KMS-11 (cell line): ENCODE data around the gene RNF128.

Experiments
- H2AFZ ChIP-seq: fragments of 200-600 bp; sonication (generic); 2 replicates; pipeline ENCODE4 v1.6.1; 2016; ENCODE audit warnings: antibody characterized with exemption, mixed run types, low read depth
- H3K27ac ChIP-seq: fragments of 200-600 bp; sonication (generic); 2 replicates; pipeline ENCODE4 v1.6.1; 2016; ENCODE audit warnings: mild to moderate bottlenecking, mixed run types
- H3K27me3 ChIP-seq: fragments of 200-600 bp; sonication (generic); 2 replicates; pipeline ENCODE4 v1.6.1; 2017; ENCODE audit warnings: mild to moderate bottlenecking, low read depth, mixed run types, moderate library complexity; ENCODE audit not compliant: insufficient read depth
- H3K36me3 ChIP-seq: fragments of 200-600 bp; sonication (generic); 2 replicates; pipeline ENCODE4 v1.6.1; 2017; ENCODE audit warnings: mild to moderate bottlenecking, mixed run types; ENCODE audit not compliant: insufficient read depth
- H3K4me1 ChIP-seq: fragments of 200-600 bp; sonication (generic); 2 replicates; pipeline ENCODE4 v1.6.1; 2016; ENCODE audit warnings: mild to moderate bottlenecking, low read depth, mixed run types; ENCODE audit not compliant: poor library complexity, severe bottlenecking
- H3K4me2 ChIP-seq: fragments of 200-600 bp; sonication (generic); 2 replicates; pipeline ENCODE4 v1.7.0; 2016; ENCODE audit warnings: mild to moderate bottlenecking, mixed run types
- H3K4me3 ChIP-seq: fragments of 200-600 bp; sonication (generic); IDR thresholded peaks from 2 replicates; pipeline ENCODE4 v1.6.1; 2017; ENCODE audit warnings: low read depth, low read length, mixed read lengths; ENCODE audit not compliant: insufficient read depth
- H3K79me2 ChIP-seq: fragments of 200-600 bp; sonication (generic); 2 replicates; pipeline ENCODE4 v1.6.1; 2016; ENCODE audit warnings: low read depth, mixed run types; ENCODE audit not compliant: insufficient read depth
- H3K9ac ChIP-seq: fragments of 200-600 bp; sonication (generic); 2 replicates; pipeline ENCODE4 v1.6.1; 2016; ENCODE audit warnings: mild to moderate bottlenecking, mixed run types
- H4K20me1 ChIP-seq: fragments of 200-600 bp; sonication (generic); 2 replicates; pipeline ENCODE4 v1.6.1; 2016; ENCODE audit warnings: mild to moderate bottlenecking, mixed run types; ENCODE audit not compliant: insufficient read depth
- TF ChIP-seq, protein P1 (sequence below): fragments of 200-600 bp; sonication (generic); conservative IDR thresholded peaks from 2 replicates; pipeline ENCODE4 v1.6.1; 2017; ENCODE audit warnings: low read depth, mild to moderate bottlenecking, antibody characterized with exemption, low read length, moderate library complexity, mixed read lengths

RNF128 gene, protein sequence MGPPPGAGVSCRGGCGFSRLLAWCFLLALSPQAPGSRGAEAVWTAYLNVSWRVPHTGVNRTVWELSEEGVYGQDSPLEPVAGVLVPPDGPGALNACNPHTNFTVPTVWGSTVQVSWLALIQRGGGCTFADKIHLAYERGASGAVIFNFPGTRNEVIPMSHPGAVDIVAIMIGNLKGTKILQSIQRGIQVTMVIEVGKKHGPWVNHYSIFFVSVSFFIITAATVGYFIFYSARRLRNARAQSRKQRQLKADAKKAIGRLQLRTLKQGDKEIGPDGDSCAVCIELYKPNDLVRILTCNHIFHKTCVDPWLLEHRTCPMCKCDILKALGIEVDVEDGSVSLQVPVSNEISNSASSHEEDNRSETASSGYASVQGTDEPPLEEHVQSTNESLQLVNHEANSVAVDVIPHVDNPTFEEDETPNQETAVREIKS

DNA sequence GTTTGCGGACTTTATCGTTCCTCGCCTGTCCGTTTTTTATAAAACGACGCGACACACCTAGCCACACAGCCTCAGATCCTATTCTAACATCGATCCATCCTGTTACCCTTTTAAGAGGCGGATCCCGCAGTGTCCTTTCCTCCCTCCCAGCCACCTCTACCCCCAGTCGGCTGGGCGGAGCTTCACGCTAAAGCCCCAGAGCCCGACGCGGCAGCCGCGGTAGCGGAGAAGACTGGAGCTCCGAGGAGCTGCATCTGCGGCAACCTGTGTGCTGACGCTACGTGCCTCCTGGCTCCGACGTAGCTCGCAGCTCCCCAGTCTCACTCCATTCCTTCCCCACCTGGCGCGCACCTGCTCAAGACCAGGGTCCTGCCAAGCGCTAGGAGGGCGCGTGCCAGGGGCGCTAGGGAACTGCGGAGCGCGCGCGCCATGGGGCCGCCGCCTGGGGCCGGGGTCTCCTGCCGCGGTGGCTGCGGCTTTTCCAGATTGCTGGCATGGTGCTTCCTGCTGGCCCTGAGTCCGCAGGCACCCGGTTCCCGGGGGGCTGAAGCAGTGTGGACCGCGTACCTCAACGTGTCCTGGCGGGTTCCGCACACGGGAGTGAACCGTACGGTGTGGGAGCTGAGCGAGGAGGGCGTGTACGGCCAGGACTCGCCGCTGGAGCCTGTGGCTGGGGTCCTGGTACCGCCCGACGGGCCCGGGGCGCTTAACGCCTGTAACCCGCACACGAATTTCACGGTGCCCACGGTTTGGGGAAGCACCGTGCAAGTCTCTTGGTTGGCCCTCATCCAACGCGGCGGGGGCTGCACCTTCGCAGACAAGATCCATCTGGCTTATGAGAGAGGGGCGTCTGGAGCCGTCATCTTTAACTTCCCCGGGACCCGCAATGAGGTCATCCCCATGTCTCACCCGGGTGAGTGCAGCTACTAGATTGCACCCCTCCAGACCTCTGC lies at the start of gene RNF128:
Gene RNF128, plus strand, starts transcription at position 217 of the 953 bp plus-strand sequence. Its CDS starts 213 bp downstream, at position 430.
- TF ChIP-seq, protein P1, sequence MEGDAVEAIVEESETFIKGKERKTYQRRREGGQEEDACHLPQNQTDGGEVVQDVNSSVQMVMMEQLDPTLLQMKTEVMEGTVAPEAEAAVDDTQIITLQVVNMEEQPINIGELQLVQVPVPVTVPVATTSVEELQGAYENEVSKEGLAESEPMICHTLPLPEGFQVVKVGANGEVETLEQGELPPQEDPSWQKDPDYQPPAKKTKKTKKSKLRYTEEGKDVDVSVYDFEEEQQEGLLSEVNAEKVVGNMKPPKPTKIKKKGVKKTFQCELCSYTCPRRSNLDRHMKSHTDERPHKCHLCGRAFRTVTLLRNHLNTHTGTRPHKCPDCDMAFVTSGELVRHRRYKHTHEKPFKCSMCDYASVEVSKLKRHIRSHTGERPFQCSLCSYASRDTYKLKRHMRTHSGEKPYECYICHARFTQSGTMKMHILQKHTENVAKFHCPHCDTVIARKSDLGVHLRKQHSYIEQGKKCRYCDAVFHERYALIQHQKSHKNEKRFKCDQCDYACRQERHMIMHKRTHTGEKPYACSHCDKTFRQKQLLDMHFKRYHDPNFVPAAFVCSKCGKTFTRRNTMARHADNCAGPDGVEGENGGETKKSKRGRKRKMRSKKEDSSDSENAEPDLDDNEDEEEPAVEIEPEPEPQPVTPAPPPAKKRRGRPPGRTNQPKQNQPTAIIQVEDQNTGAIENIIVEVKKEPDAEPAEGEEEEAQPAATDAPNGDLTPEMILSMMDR, result no peak
- no peaks in the 10 kb centered on the region for H4K20me1 ChIP-seq
- H3K79me2 ChIP-seq, result no peaks in the 10 kb centered on the region
- no peak within 1 kb of the TSS for H3K4me3 ChIP-seq
- no peaks in the 10 kb centered on the region for H3K27me3 ChIP-seq
- H3K4me2 ChIP-seq, result peak within 1 kb of the TSS; percentile 48
- H3K9ac ChIP-seq, result no peak within 1 kb of the TSS
- H3K27ac ChIP-seq, result no peak within 1 kb of the TSS
- H3K4me1 ChIP-seq, result no peaks in the 10 kb centered on the region
- H2AFZ ChIP-seq, result peak within 1 kb of the TSS; percentile 67
- H3K36me3 ChIP-seq, result no peaks in the 10 kb centered on the region

DNA sequence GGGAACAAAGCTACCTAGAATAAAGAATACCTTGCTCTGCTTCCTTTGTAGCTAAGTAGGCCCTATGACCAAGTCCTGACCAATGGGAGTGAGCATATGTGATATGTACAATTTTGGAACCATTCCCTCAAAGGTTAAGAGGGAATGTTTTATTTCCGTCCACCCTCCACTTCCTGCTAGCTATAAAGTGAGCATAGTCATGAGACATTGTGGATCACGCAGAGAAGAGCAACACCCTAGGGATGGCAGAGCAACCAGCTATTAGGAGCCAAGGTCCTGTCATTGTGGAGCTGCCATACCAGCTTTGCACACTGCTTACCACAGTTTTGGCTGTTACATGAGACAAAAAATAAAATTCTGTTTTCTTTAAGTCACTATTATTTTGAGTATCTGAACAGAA lies 45.8 kb upstream of the RNF128 start:
- TF ChIP-seq, protein P1, result no peak
- H4K20me1 ChIP-seq, result no peaks in the 10 kb centered on the region
- H3K36me3 ChIP-seq, result no peaks in the 10 kb centered on the region

DNA sequence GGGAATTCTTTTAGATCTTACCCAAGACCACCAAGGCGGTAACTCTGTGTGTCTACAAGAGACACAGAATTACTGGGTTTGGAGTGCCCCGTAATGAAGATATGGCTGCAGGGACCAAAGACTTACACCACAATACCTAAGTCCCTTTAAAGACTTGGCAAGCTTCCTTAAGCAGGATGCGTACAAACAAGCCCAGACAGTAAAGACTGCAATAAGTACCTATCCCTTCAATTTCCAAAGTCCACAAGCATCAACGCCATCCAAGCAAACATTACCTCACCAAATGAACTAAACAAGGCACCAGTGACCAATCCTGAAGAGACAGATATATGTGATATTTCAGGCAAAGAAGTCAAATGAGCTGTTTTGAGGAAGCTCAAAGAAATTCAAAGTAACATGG lies 42.3 kb upstream of the RNF128 start:
- no peak overlapping the region for H2AFZ ChIP-seq
- H3K9ac ChIP-seq, result no peak overlapping the region
- H3K4me1 ChIP-seq, result no peaks in the 10 kb centered on the region
- no peaks in the 10 kb centered on the region for H3K27me3 ChIP-seq
- H3K4me3 ChIP-seq, result no peak overlapping the region
- no peaks in the 10 kb centered on the region for H3K36me3 ChIP-seq
- H4K20me1 ChIP-seq, result no peaks in the 10 kb centered on the region
- TF ChIP-seq, protein P1, result no peak
- no peak overlapping the region for H3K4me2 ChIP-seq
- no peaks in the 10 kb centered on the region for H3K79me2 ChIP-seq
- H3K27ac ChIP-seq, result no peak overlapping the region

More for the DNA sequence above, 45.8 kb upstream of the RNF128 start:
- Histone ChIP-seq H3K27me3 (no peaks in the 10 kb centered on the region), H3K9ac (no peak overlapping the region), H3K4me3 (no peak overlapping the region), H3K27ac (no peak overlapping the region), H3K79me2 (no peaks in the 10 kb centered on the region), H3K4me2 (no peak overlapping the region), H2AFZ (no peak overlapping the region), H3K4me1 (no peaks in the 10 kb centered on the region)

DNA sequence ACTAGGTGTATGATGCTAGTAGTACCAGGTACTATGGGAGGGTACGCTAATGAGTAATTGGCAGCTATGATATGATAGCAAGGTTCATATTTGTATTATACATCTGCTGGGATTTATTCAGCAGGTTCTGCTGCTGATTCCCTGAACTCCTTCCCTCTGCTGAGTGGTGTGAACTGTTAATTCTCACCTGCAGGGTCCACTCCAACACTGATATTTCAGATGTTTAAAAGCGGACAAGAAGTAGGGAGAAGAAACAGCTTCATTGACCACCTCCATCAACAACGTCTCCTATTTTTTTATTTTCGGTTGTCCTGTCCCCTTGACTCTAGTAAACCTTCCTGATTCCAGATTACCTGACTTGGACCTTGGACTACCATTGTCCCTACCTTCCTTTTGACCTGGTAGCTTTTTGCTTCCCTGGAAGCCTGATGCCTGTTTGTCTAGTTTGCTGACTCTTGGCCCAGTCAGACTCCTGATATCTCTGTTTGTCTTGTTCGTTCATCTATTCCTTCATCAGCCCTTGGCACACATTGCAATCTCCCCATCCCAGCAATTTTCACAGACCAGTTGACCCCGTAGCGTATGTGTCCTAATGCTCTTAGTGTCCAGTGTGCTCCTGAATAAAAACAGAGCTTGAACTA lies 34.0 kb upstream of the RNF128 start:
- H2AFZ ChIP-seq, result no peak overlapping the region
- no peaks in the 10 kb centered on the region for H3K4me1 ChIP-seq
- H3K9ac ChIP-seq, result no peak overlapping the region
- no peaks in the 10 kb centered on the region for H3K36me3 ChIP-seq
- H4K20me1 ChIP-seq, result no peaks in the 10 kb centered on the region
- H3K79me2 ChIP-seq, result no peaks in the 10 kb centered on the region
- TF ChIP-seq, protein P1, result no peak
- H3K27ac ChIP-seq, result no peak overlapping the region
- H3K27me3 ChIP-seq, result no peaks in the 10 kb centered on the region
- no peak overlapping the region for H3K4me3 ChIP-seq
- no peak overlapping the region for H3K4me2 ChIP-seq
